Left colon (tissue), 2 donors: ENCODE results near the gene AQP12A. TPM values are rescaled to one million over a fixed set of nuclear protein-coding genes. Genes with fewer than 3 reads are reported as not detected.
"Not testable (repeated sequence)": the region's sequence is repeated elsewhere in the genome, so short reads cannot be mapped to it uniquely, and the experiment has no call there.

Experiments used
- ATAC-seq: fragments of 200-7000 bp; cut with Tn5 transposase; one replicate; pipeline ENCODE4 v1.9.1; 2020; ENCODE audit warnings: mild to moderate bottlenecking, moderate library complexity
- DNase-seq, 2 donors: peaks; one replicate each; pipeline ENCODE4 v3.0.0-alpha.2; 2020
- intact Hi-C, 2 donors: fragments of 100-400 bp; cut with DNase I in 1 of 2; cut with micrococcal nuclease in 1 of 2; formaldehyde crosslinking; loops; one replicate each; pipeline versions ENCODE4 v1.11.2 to v1.14.0; 2022; cut with DNase I, micrococcal nuclease
- long read RNA-seq: library from polyadenylated mRNA; unstranded; transcript quantifications from one replicate; pipeline ENCODE4 v2.0.0, GENCODE V29; 2021
- total RNA-seq, 2 donors: library from RNA; stranded (reverse); fragmentation: NEBNext Ultra II Directional; extraction: Animal tissue kit (Norgen Biotek cat#: 25700); gene quantifications; one replicate each; pipeline ENCODE4 v1.2.1, GENCODE V29; 2021
- donor health status: DM: no; HTN: no; CAD: no.
- donor health status: DM: yes; HTN: yes; CAD: no.

The AQP12A gene
- total RNA-seq, result 1 to 10 TPM in 1 of 2 donors, under 1 TPM in 1; 0.92 to 4.0 TPM
- long read RNA-seq, result 0 reads

- intact Hi-C loops, DNase-seq: not testable (repeated sequence)
- peak; percentile 9 for ATAC-seq
Observed at GRCh38 chr2:240691631-240692420, at the start of gene AQP12A. TSS of gene AQP12A (plus strand) at chr2:240691866. CDS start at chr2:240691914, 48 bp downstream.

- intact Hi-C loops, result no loop called here
- DNase-seq (no peak), ATAC-seq (no peak)
Observed at GRCh38 chr2:240642061-240642805, 49.4 kb upstream of the AQP12A start.

GRCh38 chr2:240642806-240643092, 48.9 kb upstream of the AQP12A start:
- intact Hi-C loops, result no loop called here
- ATAC-seq, result no peak
- no peak for DNase-seq

- DNase-seq (no peak), ATAC-seq (no peak)
- intact Hi-C loops, result no loop called here
Observed at GRCh38 chr2:240643093-240643810, 48.4 kb upstream of the AQP12A start.

GRCh38 chr2:240643811-240644150, 47.9 kb upstream of the AQP12A start:
- intact Hi-C loops, result no loop called here
- ATAC-seq, result no peak
- no peak for DNase-seq

GRCh38 chr2:240644171-240644651, 47.5 kb upstream of the AQP12A start:
- intact Hi-C loops, result no loop called here
- DNase-seq, result no peak
- no peak for ATAC-seq

GRCh38 chr2:240644859-240645301, 46.8 kb upstream of the AQP12A start:
- DNase-seq (no peak), ATAC-seq (no peak)
- intact Hi-C loops, result no loop called here

- no peak for DNase-seq
- no peak for ATAC-seq
- intact Hi-C loops, result no loop called here
Observed at GRCh38 chr2:240645346-240645745, 46.3 kb upstream of the AQP12A start.

- ATAC-seq, result no peak
- DNase-seq, result no peak
- intact Hi-C loops, result no loop called here
Observed at GRCh38 chr2:240645801-240646175, 45.9 kb upstream of the AQP12A start.

GRCh38 chr2:240646176-240646899, 45.3 kb upstream of the AQP12A start:
- intact Hi-C loops, result no loop called here
- DNase-seq (no peak), ATAC-seq (no peak)

- intact Hi-C loops, result no loop called here
- ATAC-seq (no peak), DNase-seq (no peak)
Observed at GRCh38 chr2:240646900-240647502, 44.7 kb upstream of the AQP12A start.

GRCh38 chr2:240647503-240648154, 44.0 kb upstream of the AQP12A start:
- intact Hi-C loops, result no loop called here
- no peak for DNase-seq
- no peak for ATAC-seq

- DNase-seq (no peak), ATAC-seq (no peak)
- intact Hi-C loops, result no loop called here
Observed at GRCh38 chr2:240648155-240648649, 43.5 kb upstream of the AQP12A start.

- no peak for DNase-seq
- intact Hi-C loops, result no loop called here
- ATAC-seq, result no peak
Observed at GRCh38 chr2:240648650-240649275, 42.9 kb upstream of the AQP12A start.

GRCh38 chr2:240649331-240649730, 42.3 kb upstream of the AQP12A start:
- intact Hi-C loops, result no loop called here
- DNase-seq (no peak), ATAC-seq (no peak)

GRCh38 chr2:240650254-240650965, 41.3 kb upstream of the AQP12A start:
- no peak for ATAC-seq
- no peak for DNase-seq
- intact Hi-C loops, result no loop called here

GRCh38 chr2:240651185-240651584, 40.5 kb upstream of the AQP12A start:
- DNase-seq (no peak), ATAC-seq (peak; percentile 66)
- intact Hi-C loops, result no loop called here
